Measurements from ENCODE around the gene SLC35B2.

DNA sequence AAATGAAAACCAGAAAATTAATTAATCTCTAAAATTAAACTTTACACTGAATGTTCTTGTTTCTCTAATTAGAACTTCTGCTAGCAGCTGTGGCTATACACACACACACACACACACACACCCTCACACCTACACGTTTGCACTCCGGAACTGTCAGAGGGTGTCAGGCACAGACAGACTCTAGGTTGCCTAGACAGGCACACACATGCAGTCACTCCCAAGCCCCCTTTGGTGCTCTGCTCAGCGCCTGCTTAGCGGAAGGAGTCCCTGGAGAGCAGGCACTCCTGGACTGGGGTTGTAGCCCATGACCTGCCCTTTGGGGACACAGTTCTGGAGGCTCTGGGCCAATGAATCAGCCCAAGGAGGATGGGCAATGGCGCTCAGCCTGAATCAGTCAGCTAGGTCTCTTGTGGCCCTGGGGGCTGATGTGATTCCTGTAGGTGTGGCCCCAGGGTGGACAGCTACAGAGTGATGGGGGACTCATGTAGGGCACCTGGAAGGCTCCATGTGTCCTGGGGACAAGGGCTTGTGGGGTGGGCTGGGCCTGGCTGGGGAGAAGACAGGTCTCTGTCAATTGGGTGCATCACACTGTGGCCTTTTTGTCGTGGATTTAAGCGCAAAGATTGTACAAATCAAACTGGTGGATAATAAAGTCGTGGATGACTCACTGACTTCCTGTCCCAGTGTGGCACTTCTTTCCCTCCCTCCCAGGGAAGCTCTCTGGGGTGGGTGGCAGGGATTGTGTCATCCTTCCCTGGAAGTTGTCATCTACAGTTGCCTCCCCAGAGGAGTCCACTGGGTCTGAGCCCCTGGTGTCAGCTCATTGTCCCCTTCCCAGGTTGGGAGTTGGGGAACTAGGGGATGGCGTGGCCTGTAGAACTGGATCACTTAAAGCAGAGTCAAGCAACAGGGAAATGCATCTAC is 21.7 kb upstream of the SLC35B2 start:
- TF ChIP-seq, protein P1, sequence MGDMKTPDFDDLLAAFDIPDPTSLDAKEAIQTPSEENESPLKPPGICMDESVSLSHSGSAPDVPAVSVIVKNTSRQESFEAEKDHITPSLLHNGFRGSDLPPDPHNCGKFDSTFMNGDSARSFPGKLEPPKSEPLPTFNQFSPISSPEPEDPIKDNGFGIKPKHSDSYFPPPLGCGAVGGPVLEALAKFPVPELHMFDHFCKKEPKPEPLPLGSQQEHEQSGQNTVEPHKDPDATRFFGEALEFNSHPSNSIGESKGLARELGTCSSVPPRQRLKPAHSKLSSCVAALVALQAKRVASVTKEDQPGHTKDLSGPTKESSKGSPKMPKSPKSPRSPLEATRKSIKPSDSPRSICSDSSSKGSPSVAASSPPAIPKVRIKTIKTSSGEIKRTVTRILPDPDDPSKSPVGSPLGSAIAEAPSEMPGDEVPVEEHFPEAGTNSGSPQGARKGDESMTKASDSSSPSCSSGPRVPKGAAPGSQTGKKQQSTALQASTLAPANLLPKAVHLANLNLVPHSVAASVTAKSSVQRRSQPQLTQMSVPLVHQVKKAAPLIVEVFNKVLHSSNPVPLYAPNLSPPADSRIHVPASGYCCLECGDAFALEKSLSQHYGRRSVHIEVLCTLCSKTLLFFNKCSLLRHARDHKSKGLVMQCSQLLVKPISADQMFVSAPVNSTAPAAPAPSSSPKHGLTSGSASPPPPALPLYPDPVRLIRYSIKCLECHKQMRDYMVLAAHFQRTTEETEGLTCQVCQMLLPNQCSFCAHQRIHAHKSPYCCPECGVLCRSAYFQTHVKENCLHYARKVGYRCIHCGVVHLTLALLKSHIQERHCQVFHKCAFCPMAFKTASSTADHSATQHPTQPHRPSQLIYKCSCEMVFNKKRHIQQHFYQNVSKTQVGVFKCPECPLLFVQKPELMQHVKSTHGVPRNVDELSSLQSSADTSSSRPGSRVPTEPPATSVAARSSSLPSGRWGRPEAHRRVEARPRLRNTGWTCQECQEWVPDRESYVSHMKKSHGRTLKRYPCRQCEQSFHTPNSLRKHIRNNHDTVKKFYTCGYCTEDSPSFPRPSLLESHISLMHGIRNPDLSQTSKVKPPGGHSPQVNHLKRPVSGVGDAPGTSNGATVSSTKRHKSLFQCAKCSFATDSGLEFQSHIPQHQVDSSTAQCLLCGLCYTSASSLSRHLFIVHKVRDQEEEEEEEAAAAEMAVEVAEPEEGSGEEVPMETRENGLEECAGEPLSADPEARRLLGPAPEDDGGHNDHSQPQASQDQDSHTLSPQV (IDR thresholded peaks at IDR 0.05) = no peak
- TF ChIP-seq CREB1 (IDR thresholded peaks at IDR 0.05; ENCODE audit: low read depth) = no peak
- TF ChIP-seq ATF7 (IDR thresholded peaks at IDR 0.05; ENCODE audit: low read depth) = no peak
- TF ChIP-seq SUZ12 (IDR thresholded peaks at IDR 0.05; ENCODE audit: unreplicated experiment) = no peak
- TF ChIP-seq ZNF274 (IDR thresholded peaks at IDR 0.05; ENCODE audit: insufficient read depth, insufficient read length) = no peak

Measured in GM12878 (cell line).